Thyroid gland (tissue), 4 donors: Measurements from ENCODE around the gene DENND1B.

Source experiments
- POLR2A ChIP-seq, 2 donors: fragments of 450-650 bp; IDR thresholded peaks; one replicate each; pipeline ENCODE4 v1.6.1; 2017; ENCODE audit warnings: antibody characterized with exemption in 2 of 2, mild to moderate bottlenecking in 2 of 2, moderate library complexity in 1 of 2
- TF ChIP-seq, protein P1 (sequence below), 6 experiments: fragments of 200-600 bp in 3 of 6; fragments of 450-650 bp in 3 of 6; sonication (generic) in 3 of 6; IDR thresholded peaks; one replicate each; pipeline ENCODE4 v1.5.1; 2016 to 2019; ENCODE audit warnings: antibody characterized with exemption in 6 of 6, mild to moderate bottlenecking in 2 of 6, inconsistent platforms in 1 of 6, moderate library complexity in 1 of 6

- TF ChIP-seq, protein P1, sequence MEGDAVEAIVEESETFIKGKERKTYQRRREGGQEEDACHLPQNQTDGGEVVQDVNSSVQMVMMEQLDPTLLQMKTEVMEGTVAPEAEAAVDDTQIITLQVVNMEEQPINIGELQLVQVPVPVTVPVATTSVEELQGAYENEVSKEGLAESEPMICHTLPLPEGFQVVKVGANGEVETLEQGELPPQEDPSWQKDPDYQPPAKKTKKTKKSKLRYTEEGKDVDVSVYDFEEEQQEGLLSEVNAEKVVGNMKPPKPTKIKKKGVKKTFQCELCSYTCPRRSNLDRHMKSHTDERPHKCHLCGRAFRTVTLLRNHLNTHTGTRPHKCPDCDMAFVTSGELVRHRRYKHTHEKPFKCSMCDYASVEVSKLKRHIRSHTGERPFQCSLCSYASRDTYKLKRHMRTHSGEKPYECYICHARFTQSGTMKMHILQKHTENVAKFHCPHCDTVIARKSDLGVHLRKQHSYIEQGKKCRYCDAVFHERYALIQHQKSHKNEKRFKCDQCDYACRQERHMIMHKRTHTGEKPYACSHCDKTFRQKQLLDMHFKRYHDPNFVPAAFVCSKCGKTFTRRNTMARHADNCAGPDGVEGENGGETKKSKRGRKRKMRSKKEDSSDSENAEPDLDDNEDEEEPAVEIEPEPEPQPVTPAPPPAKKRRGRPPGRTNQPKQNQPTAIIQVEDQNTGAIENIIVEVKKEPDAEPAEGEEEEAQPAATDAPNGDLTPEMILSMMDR (IDR thresholded peaks at IDR 0.05), result no peak
- TF ChIP-seq POLR2A (IDR thresholded peaks at IDR 0.05), result no peak
These were observed 8.2 kb upstream of the DENND1B start for GRCh38 chr1:197783510-197783948.
